Tibial artery (tissue), 4 donors: ENCODE results near the gene SOX5.

ENCODE experiments used
- DNase-seq, 2 donors: peaks; one replicate each; pipeline ENCODE4 v3.0.0-alpha.2; 2019
- H3K27ac ChIP-seq, 2 donors: fragments of 200-600 bp; sonication (generic) in 1 of 2; 1 replicate in 1 of 2; 2 replicates in 1 of 2; pipeline ENCODE4 v1.5.1; 2018 to 2019; ENCODE audit warnings: mild to moderate bottlenecking in 1 of 2
- H3K27me3 ChIP-seq, 2 donors: fragments of 200-600 bp; sonication (generic) in 1 of 2; one replicate each; pipeline versions ENCODE4 v1.5.1 to v1.6.0; 2016 to 2019
- H3K36me3 ChIP-seq, 3 donors: fragments of 200-600 bp; sonication (generic) in 2 of 3; one replicate each; pipeline ENCODE4 v1.5.1; 2016 to 2019; ENCODE audit warnings: mild to moderate bottlenecking in 2 of 3
- H3K4me1 ChIP-seq, 4 donors: fragments of 200-600 bp; sonication (generic) in 2 of 4; 1 replicate in 3 of 4; 2 replicates in 1 of 4; pipeline ENCODE4 v1.5.1; 2016 to 2019
- H3K4me3 ChIP-seq, 2 donors: fragments of 200-600 bp; sonication (generic) in 1 of 2; 1 replicate in 1 of 2; 2 replicates in 1 of 2; pipeline ENCODE4 v1.5.1; 2018 to 2019; ENCODE audit warnings: mild to moderate bottlenecking in 2 of 2
- H3K9me3 ChIP-seq, 3 donors: fragments of 200-600 bp; sonication (generic) in 1 of 3; one replicate each; pipeline ENCODE4 v1.5.1; 2016 to 2019
- CTCF ChIP-seq, 2 experiments: fragments of 200-600 bp in 1 of 2; fragments of 450-650 bp in 1 of 2; IDR thresholded peaks; one replicate each; pipeline ENCODE4 v1.5.1; 2017 to 2019; ENCODE audit warnings: antibody characterized with exemption in 2 of 2, mild to moderate bottlenecking in 1 of 2, moderate library complexity in 1 of 2
- intact Hi-C: fragments of 100-400 bp; cut with DNase I; formaldehyde crosslinking; loops from one replicate; pipeline ENCODE4 v1.15.0; 2023; ENCODE audit warnings: low total_unique reads

Gene SOX5

GRCh38 chr12:23860019-23860418 is 89.5 kb downstream of the SOX5 start:
- peaks cover 0 to 7% (median 0%) of the 10 kb centered on the region in 3 donors for H3K9me3 ChIP-seq
- H3K36me3 ChIP-seq = peaks cover 0 to 12% (median 0%) of the 10 kb centered on the region in 3 donors
- H3K27ac ChIP-seq = no peak overlapping the region
- intact Hi-C loops = no loop called here
- no peak for DNase-seq
- H3K27me3 ChIP-seq = no peaks in the 10 kb centered on the region
- no peak for TF ChIP-seq CTCF (IDR thresholded peaks at IDR 0.05)
- no peaks in the 10 kb centered on the region for H3K4me1 ChIP-seq
- no peak overlapping the region for H3K4me3 ChIP-seq

- Histone ChIP-seq H3K36me3 (peaks cover 0 to 12% (median 0%) of the 10 kb centered on the region in 3 donors), H3K4me3 (no peak overlapping the region), H3K4me1 (no peaks in the 10 kb centered on the region), H3K27me3 (no peaks in the 10 kb centered on the region), H3K27ac (no peak overlapping the region), H3K9me3 (peaks cover 0 to 7% (median 0%) of the 10 kb centered on the region in 3 donors)
- intact Hi-C loops = no loop called here
- no peak for DNase-seq
- no peak for TF ChIP-seq CTCF (IDR thresholded peaks at IDR 0.05)
Observed at GRCh38 chr12:23857178-23857577, 92.3 kb downstream of the SOX5 start.

- Histone ChIP-seq H3K4me1 (no peaks in the 10 kb centered on the region), H3K36me3 (peaks cover 0 to 12% (median 0%) of the 10 kb centered on the region in 3 donors), H3K9me3 (peaks cover 0 to 7% (median 0%) of the 10 kb centered on the region in 3 donors), H3K4me3 (no peak overlapping the region), H3K27me3 (no peaks in the 10 kb centered on the region), H3K27ac (no peak overlapping the region)
- intact Hi-C loops = no loop called here
- no peak for DNase-seq
- TF ChIP-seq CTCF (IDR thresholded peaks at IDR 0.05) = no peak
Observed at GRCh38 chr12:23855813-23856212, 93.7 kb downstream of the SOX5 start.

GRCh38 chr12:23854598-23854997 is 94.9 kb downstream of the SOX5 start:
- no peak for TF ChIP-seq CTCF (IDR thresholded peaks at IDR 0.05)
- no peak overlapping the region for H3K27ac ChIP-seq

GRCh38 chr12:23853640-23854039 is 95.8 kb downstream of the SOX5 start:
- TF ChIP-seq CTCF (IDR thresholded peaks at IDR 0.05) = no peak
- intact Hi-C loops = no loop called here
- DNase-seq = no peak
- Histone ChIP-seq H3K9me3 (no peaks in the 10 kb centered on the region), H3K4me1 (no peaks in the 10 kb centered on the region), H3K27ac (no peak overlapping the region), H3K36me3 (peaks cover 0 to 4% (median 0%) of the 10 kb centered on the region in 3 donors), H3K27me3 (no peaks in the 10 kb centered on the region), H3K4me3 (no peak overlapping the region)

More at GRCh38 chr12:23854598-23854997, 94.9 kb downstream of the SOX5 start:
- no peak for DNase-seq
- intact Hi-C loops = no loop called here
- Histone ChIP-seq H3K4me3 (no peak overlapping the region), H3K9me3 (peaks cover 0 to 5% (median 0%) of the 10 kb centered on the region in 3 donors), H3K36me3 (peaks cover 0 to 12% (median 0%) of the 10 kb centered on the region in 3 donors), H3K4me1 (no peaks in the 10 kb centered on the region), H3K27me3 (no peaks in the 10 kb centered on the region)

- no peaks in the 10 kb centered on the region for H3K4me1 ChIP-seq
- H3K27ac ChIP-seq = no peak overlapping the region
- intact Hi-C loops = no loop called here
- no peaks in the 10 kb centered on the region for H3K9me3 ChIP-seq
- H3K27me3 ChIP-seq = no peaks in the 10 kb centered on the region
- no peak overlapping the region for H3K4me3 ChIP-seq
- DNase-seq = no peak
- no peaks in the 10 kb centered on the region for H3K36me3 ChIP-seq
- TF ChIP-seq CTCF (IDR thresholded peaks at IDR 0.05) = no peak
Observed at GRCh38 chr12:23851602-23852001, 97.9 kb downstream of the SOX5 start.
